Fibroblast of gingiva (primary cell): ENCODE data around the gene PSMA8.
"Not testable (repeated sequence)": the region's sequence is repeated elsewhere in the genome, so short reads cannot be mapped to it uniquely, and the experiment has no call there.

ENCODE experiments used
- DNase-seq: peaks from one replicate; pipeline ENCODE4 v3.0.0-alpha.2; 2011; ENCODE audit warnings: low read depth

PSMA8 gene

DNA sequence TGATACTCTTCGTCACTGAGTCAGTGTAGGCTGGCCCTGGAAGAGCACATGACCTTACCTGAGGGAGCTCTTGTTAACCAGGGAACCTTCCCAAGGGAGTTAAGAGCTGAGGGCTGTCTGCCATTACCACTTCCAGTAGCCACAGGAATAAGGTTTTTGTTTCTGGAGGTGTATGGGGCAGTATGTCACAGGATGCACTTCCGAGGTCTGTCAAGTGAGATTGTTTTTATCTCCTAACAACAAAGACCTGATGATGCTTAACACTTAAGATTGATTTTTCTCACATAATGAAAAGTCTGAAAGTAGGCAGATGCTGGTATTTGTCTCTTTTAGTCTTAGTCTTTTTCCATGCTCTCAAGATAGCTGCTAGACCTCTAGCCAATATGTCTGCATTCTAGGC, 41.8 kb downstream of the PSMA8 start:
- no peak for DNase-seq

DNA sequence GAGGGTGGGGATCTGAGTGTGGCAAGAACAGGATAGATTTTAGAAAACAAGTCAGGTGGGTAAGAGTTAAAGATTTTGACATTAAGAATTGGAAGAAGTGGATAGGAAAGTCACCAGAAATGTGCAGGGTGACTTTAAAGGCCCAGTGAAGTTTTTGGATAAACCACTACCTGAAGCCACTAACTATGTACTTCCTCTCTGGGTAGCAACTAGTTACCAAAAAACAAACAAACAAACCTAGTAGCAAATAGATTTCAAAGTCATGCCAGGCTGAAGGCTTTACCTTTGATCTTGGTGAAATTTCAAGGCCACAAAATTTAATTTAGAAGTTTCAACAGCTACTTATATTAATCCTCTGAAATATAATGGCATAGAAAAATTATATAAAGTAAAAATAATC, 42.5 kb downstream of the PSMA8 start:
- DNase-seq: no peak

DNA sequence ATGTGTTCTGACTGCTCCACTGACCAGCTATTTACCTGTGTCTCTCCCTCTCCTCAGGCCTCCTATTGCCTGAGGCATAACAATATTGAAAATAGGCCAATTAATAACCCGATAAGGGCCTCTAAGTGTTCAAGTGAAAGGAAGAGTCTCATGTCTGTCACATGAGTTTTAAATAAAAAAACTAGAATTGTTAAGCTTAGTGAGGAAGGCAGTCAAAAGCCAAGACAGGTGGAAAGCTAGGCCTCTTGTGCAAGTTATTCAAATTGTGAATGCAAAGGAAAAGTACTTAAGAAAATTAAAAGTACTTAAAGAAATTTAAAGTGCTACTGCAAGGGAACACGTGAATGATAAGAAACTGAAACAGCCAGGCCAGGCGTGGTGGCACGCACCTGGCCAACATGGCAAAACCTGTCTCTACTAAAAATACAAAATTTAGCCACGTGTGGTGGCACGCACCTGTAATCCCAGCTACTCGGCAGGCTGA, 47.7 kb downstream of the PSMA8 start:
- no peak for DNase-seq

DNA sequence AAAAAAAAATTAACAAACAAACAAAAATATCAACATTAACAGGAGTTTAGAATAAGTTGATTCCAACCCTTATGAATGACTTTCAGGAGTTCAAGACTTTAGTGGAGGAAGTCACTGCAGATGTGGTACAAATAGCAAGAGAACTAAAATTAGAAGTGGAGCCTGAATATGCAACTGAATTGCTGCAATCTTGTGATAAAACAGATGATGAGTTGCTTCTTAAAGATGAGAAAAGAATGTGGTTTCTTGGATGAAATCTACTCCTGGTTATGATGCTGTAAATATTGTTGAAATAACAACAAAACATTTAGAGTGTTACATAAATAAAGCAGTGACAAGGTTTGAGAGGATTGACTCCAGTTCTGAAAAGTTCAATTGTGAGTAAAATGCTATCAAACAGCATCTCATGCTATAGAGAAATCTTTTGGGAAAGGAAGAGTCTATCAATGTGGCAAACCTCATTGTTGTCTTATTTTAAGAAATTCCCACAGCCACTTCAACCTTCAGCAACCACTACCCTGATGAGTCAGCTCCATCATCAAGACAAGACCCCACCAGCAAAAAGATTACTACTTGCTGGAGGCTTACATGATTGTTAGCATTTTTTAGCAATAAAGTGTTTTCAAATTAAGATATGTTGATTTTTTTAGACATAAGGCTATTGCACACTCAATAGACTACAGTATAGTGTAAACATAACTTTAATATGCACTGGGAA, 49.9 kb downstream of the PSMA8 start:
- no peak for DNase-seq

DNA sequence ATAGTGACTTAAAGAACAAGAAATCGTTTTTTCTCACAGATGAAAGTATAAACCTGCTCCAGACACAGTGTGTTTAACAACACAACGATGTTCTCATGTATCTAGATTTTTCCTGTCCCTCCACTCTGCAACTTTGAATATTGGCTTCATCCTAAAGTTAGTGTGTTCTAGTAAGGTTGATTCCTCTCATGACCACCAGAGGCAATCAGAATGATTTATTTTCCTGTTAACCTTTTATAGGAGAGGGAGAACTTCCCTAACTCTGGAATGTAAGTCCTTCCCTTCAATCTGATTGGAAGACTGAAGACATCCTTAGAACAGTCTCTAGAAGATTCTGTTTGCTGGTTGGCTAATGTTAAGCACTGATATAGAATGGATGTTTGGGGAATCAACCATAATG, 51.6 kb downstream of the PSMA8 start:
- no peak for DNase-seq

DNA sequence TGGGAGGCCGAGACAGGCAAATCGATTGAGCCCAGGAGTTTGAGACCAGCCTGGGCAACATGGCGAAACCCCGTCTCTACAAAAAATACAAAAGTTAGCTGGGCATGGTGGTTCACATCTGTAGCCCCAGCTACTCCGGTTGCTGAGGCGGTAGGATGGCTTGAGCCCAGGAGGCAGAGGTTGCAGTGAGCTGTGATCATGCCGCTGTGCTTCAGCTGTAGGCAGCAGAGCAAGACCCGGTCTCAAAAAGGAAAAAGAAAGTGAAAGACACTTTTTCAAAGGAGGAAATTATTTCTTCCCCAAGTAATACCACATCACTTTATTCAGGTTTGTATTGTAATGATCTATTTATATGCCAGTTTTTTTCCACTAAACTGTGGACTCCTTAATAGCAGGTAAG, 56.8 kb downstream of the PSMA8 start:
- DNase-seq: no peak

DNA sequence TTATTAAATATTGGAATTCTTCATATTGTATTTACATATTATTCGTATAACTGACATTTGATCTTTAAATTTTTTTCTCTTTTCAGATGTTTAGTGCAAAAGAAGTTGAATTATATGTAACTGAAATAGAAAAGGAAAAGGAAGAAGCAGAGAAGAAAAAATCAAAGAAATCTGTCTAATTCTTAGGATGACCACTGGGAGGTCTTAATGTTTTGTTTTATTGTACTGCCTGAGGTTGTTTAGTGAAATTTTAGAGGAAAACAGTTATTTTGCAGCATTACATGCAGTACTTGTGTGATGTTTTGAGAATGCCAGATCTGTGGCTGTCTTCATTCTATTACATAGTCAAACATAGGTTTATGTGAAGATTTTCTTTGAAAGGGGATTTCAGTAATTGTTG, 58.6 kb downstream of the PSMA8 start:
- DNase-seq: no peak

DNA sequence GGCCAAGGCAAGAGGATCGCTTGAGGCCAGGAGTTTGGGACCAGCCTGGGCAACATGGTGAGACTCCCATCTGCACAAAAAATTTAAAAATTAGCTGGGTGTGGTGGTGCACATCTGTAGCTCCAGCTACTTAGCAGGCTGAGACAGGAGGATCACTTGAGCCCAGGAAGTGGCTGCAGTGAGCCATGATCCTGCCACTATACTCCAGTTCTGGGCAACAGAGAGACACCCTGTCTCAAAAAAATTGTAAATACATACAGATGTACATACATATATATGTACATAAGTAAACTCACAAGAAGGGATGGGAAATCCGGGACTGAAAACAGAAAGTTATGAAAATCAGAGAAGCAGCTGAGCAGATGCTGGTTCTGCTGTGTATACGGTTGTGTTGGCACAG, 62.9 kb downstream of the PSMA8 start:
- no peak for DNase-seq

DNA sequence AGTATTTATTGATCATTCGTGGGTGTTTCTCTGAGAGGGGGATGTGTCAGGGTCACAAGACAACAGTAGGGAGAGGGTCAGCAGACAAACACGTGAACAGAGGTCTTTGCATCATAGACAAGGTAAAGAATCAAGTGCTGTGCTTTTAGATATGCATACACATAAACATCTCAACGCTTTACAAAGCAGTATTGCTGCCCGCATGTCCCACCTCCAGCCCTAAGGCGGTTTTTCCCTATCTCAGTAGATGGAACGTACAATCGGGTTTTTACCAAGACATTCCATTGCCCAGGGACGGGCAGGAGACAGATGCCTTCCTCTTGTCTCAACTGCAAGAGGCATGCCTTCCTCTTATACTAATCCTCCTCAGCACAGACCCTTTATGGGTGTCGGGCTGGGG, 68.3 kb downstream of the PSMA8 start:
- not testable (repeated sequence) for DNase-seq

DNA sequence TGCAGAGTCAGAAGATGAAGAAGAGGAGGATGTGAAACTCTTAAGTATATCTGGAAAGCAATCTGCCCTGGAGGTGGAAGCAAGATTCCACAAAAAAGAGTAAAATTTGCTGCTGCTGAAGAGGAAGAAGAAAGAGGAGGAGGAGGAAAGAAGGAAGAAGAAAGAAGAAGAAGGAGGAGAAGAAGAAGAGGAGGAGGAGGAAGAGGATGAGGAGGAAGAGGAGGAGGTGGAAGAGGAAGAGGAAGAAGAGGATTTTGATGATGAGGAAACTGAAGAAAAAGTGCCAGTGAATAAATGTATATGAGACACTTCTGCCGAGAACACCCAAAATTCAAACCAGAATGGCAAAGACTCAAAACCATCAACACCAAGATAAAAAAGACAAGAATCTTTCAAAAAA, 71.6 kb downstream of the PSMA8 start:
- no peak for DNase-seq

DNA sequence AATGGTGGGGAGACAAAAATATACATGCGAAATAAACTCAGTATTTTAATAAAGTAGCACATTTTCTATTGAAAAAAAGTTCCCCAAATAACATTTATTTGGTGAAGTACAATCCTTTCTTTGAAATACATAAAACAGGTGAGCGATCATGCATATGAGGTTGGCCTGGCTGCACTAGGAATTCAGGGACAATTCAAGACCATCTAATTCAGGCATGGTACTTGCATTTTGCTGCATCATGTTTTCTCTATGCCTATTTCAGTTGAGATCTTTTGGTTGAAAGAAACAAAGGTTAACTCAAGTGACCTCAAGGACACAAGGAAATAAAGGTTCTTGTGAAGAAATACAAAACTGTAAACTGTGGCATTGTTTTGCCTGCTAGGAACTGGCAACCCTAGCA, 72.8 kb downstream of the PSMA8 start:
- no peak for DNase-seq

DNA sequence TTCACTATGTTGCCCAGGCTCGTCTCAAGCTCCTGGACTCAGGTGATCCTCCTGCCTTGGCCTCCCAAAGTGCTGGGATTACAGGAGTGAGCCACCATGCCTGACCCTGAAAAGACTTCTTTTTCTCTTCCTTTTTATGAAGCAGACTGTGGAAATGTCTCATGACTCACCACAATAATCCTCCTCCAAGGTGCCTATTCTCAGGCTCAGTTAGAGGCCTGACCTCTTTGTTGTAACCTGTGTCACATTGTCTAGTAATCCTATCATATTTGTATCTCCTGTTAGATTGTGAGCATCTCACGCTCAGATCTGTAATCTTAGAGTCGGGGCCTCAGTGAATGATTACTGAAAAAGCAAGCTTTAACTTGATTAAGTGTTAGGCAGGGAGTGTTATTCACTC, 74.3 kb downstream of the PSMA8 start:
- DNase-seq: no peak

DNA sequence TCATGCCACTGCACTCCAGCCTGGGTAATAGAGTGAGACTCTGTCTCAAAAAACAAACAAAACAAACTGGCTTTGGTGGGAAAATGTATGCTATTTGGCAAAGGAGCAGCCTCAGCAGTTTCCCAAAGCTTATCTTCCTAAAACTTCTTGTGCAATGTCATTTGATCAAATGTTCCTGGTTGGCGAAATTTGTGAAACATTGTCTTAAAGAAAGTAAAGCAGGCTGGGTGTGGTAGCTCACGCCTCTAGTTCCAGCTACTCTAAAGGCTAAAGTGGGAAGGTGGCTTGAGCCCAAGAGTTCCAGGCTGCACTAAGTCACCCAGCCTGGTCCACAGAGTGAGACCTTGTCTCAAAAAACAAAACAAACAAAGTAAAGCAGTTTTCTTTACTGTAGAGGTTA, 75.3 kb downstream of the PSMA8 start:
- no peak for DNase-seq

DNA sequence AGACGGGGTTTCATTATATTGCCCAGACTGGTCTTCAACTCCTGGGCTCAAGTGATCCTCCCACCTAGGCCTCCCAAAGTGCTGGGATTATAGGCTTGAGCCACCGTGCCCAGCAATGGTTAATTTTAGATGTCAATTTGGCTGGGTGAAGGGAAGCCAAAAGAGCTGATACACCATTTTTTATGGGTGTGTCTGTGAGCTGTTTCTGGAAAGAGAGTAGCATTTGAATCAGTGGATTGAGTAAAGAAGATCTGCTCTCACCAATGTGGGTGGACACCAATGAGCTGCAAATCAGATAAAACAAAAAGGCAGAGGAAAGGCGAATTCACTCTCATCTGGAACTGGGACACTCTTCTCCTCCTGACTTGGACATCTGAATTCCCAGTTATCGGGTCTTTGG, 76.5 kb downstream of the PSMA8 start:
- DNase-seq: no peak

DNA sequence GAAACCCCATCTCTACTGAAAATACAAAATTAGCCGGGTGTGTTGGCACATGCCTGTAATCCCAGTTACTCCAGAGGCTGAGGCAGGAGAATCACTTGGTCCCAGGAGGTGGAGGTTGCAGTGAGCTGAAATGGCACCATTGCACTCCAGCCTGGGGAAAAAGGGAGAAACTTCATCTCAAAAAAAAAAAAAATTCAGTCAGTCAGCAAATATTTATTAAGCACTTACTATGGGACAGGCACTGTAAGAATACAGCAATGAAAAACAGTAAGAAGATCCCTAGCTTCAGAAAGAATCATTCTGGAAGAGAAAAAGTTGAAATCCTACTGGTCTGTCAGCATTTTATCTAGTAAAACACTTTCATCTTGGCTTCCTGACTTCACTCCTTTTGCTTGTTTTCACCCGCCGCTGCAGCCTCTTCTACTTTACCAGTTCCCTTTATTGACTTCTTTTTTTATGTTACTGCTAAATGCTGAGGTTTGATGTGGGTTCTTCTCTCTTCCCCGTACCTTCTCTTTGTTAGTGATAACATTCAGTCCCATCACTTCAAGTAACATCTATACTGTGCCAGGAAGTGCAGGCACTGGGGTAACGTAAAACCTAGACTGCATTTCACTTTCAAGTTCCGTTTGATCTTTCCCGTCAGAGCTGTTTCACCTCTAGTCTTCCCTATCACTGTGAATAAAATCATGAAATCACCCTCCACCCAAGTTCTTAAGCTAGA, 81.7 kb downstream of the PSMA8 start:
- no peak for DNase-seq

DNA sequence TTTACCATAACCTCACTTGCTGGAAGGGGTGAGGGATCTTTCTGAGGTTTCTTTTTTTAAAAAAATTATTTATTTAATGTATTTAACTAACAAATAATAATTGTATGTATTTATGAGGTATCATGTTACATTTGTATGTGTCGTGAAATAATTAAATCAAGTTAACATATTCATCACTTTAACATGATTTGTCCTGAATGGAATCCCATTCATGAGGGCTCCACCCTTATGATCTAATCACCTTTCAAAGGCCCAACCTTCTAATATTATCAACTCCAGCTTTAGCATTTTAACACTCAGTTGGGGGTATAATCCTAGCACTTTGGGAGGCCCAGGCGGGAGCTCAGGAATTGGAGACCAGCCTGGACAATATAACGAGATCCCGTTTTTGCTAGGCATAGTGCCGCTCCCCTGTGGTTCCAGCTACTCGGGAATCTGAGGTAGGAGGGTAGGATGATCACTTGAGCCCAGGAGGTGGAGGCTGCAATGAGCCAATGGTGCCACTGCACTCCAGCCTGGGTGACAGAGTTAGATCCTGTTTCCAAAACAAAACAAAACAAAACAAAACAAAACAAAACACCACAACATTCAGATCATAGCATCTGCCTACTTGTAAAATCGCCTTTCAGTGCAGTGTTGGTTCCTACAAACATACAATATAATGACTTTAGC, 91.5 kb downstream of the PSMA8 start:
- DNase-seq: no peak

DNA sequence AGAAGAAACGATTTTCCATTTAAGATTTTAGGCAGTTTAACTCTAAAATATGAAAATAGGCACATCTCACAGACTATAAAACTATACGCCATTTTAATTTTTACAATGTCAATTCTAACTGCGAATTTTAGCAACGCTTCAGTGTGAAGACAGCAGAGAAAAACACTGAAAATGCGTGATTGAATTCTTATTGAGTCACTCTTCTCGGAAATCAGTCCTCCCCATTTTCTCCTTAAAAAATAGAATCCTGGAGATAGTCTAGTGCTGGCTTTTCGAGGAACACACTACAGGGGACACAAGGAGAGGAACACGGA, 92.2 kb downstream of the PSMA8 start:
- DNase-seq: no peak

DNA sequence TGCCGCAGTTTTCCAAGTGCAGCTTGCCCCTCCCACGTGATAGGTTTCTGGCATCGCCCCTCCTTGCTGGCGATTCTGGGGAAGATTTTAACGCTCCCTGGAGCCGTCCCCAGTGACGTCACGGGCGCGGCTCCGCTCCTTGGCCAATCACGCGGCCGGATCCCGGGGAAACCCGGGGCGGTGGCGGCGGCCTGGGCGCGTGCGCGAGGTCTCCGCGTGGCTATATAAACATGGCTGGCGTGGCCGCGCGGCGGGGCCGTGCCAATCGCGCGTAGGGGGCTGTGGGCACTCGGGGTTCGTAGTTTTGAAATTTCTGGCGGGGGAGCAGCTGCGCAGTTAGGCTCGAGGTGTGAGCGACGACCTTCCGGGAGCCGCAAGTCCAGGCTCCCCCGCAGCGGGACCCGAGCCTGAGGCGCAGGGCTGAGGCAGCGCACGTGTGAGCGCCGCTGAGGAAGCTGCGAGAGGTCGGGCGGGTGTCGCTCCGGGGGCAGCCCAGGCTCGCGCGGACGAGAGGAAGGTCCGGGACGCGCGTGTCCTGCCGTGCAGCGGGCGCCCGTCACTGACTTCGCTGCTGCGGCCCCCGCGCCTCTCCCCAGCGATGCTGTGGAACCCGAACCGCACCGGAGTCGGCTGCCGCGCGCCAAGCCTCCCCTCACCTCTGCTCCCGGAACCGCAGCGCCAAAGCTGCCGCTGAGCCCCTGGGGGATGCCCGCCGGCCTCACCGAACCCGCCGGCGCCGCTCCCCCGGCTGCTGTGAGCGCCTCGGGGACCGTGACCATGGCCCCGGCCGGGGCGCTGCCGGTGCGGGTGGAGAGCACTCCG, 92.8 kb downstream of the PSMA8 start, which contains the start of gene TAF4B:
TSS of gene TAF4B (plus strand) at position 217 of the 822 bp plus-strand sequence. CDS start at position 706, 489 bp downstream.
- DNase-seq: peak; percentile 92

DNA sequence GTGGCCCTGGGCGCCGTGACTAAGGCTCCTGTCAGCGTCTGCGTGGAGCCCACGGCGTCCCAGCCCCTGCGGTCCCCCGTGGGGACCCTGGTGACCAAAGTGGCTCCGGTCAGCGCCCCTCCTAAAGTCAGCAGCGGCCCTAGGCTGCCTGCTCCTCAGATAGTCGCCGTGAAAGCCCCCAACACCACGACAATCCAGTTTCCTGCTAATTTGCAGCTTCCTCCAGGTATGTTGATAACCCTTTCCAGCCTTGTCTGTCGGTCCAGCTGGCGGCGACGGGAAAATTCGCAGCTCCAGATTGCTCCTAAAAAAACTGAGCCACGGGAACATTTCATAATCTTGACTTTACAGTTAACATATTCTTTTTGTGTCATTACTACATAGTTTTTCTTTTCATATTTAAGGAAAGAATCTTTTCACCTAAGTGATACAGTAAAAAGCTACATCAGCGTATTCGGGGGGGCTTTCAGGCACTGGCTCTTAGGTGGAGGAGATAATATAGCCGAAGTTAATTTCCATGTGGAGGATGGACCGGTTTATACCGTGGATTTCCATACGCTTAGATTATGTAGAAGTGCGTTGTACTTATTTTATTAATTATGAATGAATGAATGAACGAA, 93.5 kb downstream of the PSMA8 start:
- DNase-seq: peak; percentile 4

DNA sequence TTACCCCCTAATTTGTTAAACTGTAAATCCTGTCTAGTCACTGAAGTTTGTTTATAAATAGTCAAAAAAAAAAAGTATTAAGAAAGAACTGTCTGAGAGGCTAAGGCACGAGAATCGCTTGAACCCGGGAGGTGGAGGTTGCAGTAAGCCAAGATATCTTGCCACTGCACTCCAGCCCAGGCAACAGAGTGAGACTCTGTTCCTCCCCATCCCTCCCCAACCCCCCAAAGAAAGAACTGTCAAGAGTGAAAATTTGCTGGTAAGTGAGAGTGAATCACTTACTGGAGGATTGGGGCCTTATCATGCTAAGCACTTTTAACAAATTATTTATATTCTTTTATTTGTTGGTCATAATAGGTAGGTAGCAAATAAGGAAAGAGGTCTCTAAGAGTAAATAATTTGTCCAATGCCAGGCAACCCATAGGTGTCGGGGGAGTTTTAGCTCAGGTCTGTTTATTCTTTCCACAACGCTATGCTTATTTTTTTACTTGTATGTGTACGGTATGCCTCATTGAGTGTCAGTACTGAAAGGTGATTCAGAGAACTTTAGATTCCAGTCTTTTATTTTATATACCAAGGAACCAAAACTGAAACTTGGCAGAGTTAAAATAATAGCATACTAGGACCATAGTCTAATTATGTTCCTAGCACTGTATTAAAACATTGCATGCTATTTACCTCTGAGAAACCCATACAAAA, 95.0 kb downstream of the PSMA8 start:
- no peak for DNase-seq

DNA sequence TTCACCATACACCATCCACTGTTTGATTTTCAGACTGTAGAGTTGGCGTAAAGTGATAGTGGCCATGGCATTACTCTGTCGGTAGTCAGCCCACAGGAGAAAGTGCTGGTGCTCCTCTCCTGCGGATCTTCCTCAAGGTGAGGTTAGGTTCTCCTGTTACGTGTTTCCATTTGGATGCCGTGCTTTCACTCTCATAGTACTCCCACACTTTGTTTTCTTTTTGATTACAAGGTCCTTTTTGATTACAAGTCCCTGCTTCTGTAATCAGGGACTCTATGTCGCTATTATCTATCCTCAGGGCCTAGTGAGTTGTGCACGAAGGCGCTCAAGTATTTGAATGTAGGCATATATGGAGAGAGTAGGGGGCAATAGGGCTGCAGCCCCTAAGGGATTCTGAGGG, 96.8 kb downstream of the PSMA8 start:
- no peak for DNase-seq
